Measurements from ENCODE around the gene STXBP1. TPM values are rescaled to one million over a fixed set of nuclear protein-coding genes. Genes with fewer than 3 reads are reported as not detected.

STXBP1 gene
- total and polyA plus RNA-seq, 7 experiments from 2014 or later, result 3.0 to 17.8 (median 13.5) TPM

DNA sequence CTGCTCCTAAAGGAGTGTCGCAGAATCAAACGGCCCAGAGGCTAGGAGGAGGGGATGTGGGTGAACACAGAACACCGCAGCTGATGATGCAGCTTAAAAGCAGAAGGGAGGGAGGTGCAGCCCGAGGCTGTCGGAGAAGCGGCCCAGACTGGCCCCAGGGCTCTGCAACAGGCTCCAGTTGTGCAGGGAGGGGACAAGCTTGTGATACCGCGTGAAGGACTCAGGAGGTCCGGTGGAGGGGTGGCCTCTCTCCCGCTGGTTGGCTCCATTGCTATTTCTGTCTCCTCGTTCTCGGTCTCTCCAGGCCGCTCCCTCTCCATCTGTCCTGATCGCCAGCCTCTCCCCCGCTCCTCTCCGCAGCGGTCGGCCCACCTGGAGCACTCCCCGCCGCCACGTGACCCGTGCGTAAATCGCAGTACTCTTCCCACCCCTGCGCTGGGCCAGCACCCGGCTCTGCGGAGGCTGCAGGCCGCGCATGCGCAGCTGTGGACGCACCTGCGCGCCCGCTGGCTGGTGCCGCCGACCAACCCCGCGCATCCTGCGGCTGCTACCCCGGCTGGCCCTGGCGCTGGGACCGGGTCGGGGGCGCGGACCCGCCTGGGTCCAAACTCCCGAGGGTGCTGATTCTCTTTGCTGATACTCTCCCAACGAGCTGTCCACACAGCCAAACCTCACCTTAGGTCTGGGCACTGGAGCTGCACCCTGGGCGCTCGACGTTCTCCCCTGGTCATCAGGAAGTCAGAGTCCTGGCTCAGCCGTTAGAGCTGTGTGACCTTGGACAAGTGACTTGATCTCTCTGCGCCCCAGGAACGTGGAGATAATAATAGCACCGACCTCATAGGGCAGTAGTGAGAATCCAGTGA is 3.7 kb upstream of the STXBP1 start:
- H3K4me3 Mint-ChIP-seq, result peak overlapping the region; percentile 88 to 92 (median 90)
- H3K27me3 Mint-ChIP-seq, result peaks cover 0 to 25% (median 11%) of the 10 kb centered on the region in 5 donors
- ChIA-PET CTCF (interaction anchor here (0.6 to 1.3 kb wide), 5 partner anchors 18 to 295 kb away, joined by 3 to 4 read pairs (median 3); no protein-coding TSS in a partner anchor), POLR2A (interaction anchor here (0.5 to 1.1 kb wide), 4 partner anchors 17 to 298 kb away, joined by 3 read pairs; partner anchors contain the start of gene TOR2A)
- peaks cover 25 to 36% (median 29%) of the 10 kb centered on the region in 7 donors for H3K4me1 Mint-ChIP-seq
- peaks cover 0 to 2% (median 0%) of the 10 kb centered on the region in 5 donors for H3K36me3 Mint-ChIP-seq
- no peaks in the 10 kb centered on the region for H3K9me3 ChIP-seq (ENCODE audit: control insufficient read depth in 2 of 3, low read length in 3 of 3)
- peaks cover 11 to 13% of the 10 kb centered on the region in 2 donors for H3K4me1 ChIP-seq (ENCODE audit: control insufficient read depth in 2 of 2, insufficient read depth in 2 of 2, low read length in 2 of 2)
- no peaks in the 10 kb centered on the region for H3K36me3 ChIP-seq (ENCODE audit: control insufficient read depth in 2 of 3, insufficient read depth in 3 of 3, low read length in 3 of 3)
- H3K27me3 ChIP-seq (ENCODE audit: control insufficient read depth in 2 of 2, insufficient read depth in 2 of 2, low read length in 2 of 2), result no peaks in the 10 kb centered on the region
- intact Hi-C loops (cut with micrococcal nuclease), result no loop called here
- peak overlapping the region; percentile 46 to 90 (median 83) for H3K27ac Mint-ChIP-seq
- ATAC-seq, result peak; percentile 59
- peak overlapping the region; percentile 56 for H3K27ac ChIP-seq (ENCODE audit: low read depth, low read length)
- DNase-seq, result peak; percentile 68 to 82 (median 78)
- no peaks in the 10 kb centered on the region for H3K9me3 Mint-ChIP-seq
- peak overlapping the region; percentile 72 for H3K4me3 ChIP-seq (ENCODE audit: low read length)

DNA sequence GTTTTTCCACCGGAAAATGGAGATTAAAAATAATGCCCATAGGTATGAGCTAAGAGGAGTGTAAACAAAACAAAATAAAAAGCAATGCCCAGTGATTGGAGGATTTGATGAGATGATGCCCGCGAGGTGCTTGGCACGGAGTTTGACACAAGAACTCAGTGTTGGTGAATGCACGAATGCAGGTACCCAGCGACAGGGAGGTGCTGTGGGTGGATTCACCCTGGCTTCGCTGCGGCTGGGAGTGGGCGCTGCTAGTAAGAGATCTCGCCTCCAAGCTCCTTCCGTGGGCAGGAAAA is 526 bp upstream of the STXBP1 start:
- ATAC-seq (peak; percentile 1), DNase-seq (no peak)
- no peaks in the 10 kb centered on the region for H3K9me3 Mint-ChIP-seq
- POLR2A ChIA-PET, result interaction anchor here (0.6 to 1.1 kb wide), 2 partner anchors 174 to 940 kb away, joined by 3 to 4 read pairs; partner anchors contain the start of gene CDK9
- no peaks in the 10 kb centered on the region for H3K36me3 ChIP-seq (ENCODE audit: control insufficient read depth in 2 of 3, insufficient read depth in 3 of 3, low read length in 3 of 3)
- peak overlapping the region; percentile 66 to 93 (median 86) for H3K27ac Mint-ChIP-seq
- H3K36me3 Mint-ChIP-seq, result peaks cover 0 to 2% (median 0%) of the 10 kb centered on the region in 5 donors
- H3K4me3 ChIP-seq (ENCODE audit: low read length), result peak overlapping the region; percentile 89
- no peaks in the 10 kb centered on the region for H3K9me3 ChIP-seq (ENCODE audit: control insufficient read depth in 2 of 3, low read length in 3 of 3)
- H3K27me3 Mint-ChIP-seq, result peaks cover 0 to 44% (median 17%) of the 10 kb centered on the region in 5 donors
- peaks cover 32 to 42% (median 37%) of the 10 kb centered on the region in 7 donors for H3K4me1 Mint-ChIP-seq
- no peaks in the 10 kb centered on the region for H3K27me3 ChIP-seq (ENCODE audit: control insufficient read depth in 2 of 2, insufficient read depth in 2 of 2, low read length in 2 of 2)
- peak overlapping the region; percentile 51 for H3K27ac ChIP-seq (ENCODE audit: low read depth, low read length)
- peaks cover 11 to 16% of the 10 kb centered on the region in 2 donors for H3K4me1 ChIP-seq (ENCODE audit: control insufficient read depth in 2 of 2, insufficient read depth in 2 of 2, low read length in 2 of 2)
- peak overlapping the region; percentile 90 to 99 (median 96) for H3K4me3 Mint-ChIP-seq
- CTCF ChIA-PET, result interaction anchor here (1.2 kb wide), 1 partner anchor 21 kb away, joined by 4 read pairs; no protein-coding TSS in a partner anchor
- intact Hi-C loops (cut with micrococcal nuclease), result loop anchor here (5.0 kb wide), 5 partner anchors 44 to 306 kb away; partner anchors contain the start of genes PTRH1 (in 2 of the 2), TTC16 (in 2 of the 2), CDK9 (in 1 of the 2) and SH2D3C (in 1 of the 2)

DNA sequence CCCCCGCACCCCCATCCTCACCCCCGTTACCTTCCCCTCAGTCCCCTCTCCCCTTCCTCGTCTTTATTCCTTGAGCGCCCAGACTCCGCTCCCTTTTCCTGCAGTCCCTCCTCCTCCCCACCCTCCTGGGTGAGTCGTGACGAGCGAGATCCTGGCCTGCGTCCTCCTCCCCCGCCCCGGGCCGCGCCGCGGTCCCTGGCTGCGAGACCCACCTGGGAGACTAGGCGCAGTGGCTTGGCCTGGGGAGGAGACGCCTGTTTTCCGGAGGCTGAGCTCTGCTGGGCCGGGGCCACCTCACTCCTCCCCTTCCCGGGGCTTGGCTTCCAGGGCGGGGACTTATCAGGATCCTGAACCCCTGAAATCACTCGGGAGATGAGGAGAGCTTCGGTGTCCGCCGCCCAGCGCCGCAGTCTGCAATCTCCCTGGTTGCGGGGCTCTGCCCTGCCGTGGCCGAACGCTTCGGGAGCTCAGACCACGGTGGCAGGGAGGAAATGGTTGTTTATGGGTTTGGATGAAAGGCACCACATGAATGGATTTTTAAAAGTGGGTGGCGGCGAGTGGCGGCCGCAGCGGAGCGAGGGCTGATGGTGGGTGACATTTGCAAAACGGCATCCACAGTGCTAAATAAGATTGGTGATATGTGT is 984 bp downstream of the STXBP1 start:
- peaks cover 0 to 2% (median 0%) of the 10 kb centered on the region in 5 donors for H3K36me3 Mint-ChIP-seq
- peaks cover 25 to 36% (median 30%) of the 10 kb centered on the region in 7 donors for H3K4me1 Mint-ChIP-seq
- intact Hi-C loops (cut with micrococcal nuclease), result loop anchor here (1.0 to 5.0 kb wide), 11 partner anchors 22 to 368 kb away; partner anchors contain the start of genes PTRH1 (in 2 of the 2), ST6GALNAC4 (in 2 of the 2), TTC16 (in 2 of the 2) and CDK9 (in 1 of the 2)
- peak; percentile 14 to 59 (median 42) for DNase-seq
- no peak overlapping the region for H3K27ac ChIP-seq (ENCODE audit: low read depth, low read length)
- CTCF ChIA-PET, result no interaction called here
- no peaks in the 10 kb centered on the region for H3K9me3 ChIP-seq (ENCODE audit: control insufficient read depth in 2 of 3, low read length in 3 of 3)
- H3K4me1 ChIP-seq (ENCODE audit: control insufficient read depth in 2 of 2, insufficient read depth in 2 of 2, low read length in 2 of 2), result peaks cover 11 to 16% of the 10 kb centered on the region in 2 donors
- no peak for ATAC-seq
- peak overlapping the region; percentile 78 to 95 (median 88) for H3K4me3 Mint-ChIP-seq
- peak overlapping the region in 6 of 9 donors; percentile 11 to 78 (median 26) for H3K27ac Mint-ChIP-seq
- H3K27me3 Mint-ChIP-seq, result peaks cover 0 to 36% (median 17%) of the 10 kb centered on the region in 5 donors
- H3K27me3 ChIP-seq (ENCODE audit: control insufficient read depth in 2 of 2, insufficient read depth in 2 of 2, low read length in 2 of 2), result no peaks in the 10 kb centered on the region
- H3K36me3 ChIP-seq (ENCODE audit: control insufficient read depth in 2 of 3, insufficient read depth in 3 of 3, low read length in 3 of 3), result no peaks in the 10 kb centered on the region
- POLR2A ChIA-PET, result interaction anchor here (0.8 kb wide), 1 partner anchor 102 kb away, joined by 4 read pairs; the partner anchor contains the start of genes PTRH1 and TTC16
- H3K4me3 ChIP-seq (ENCODE audit: low read length), result peak overlapping the region; percentile 62
- no peaks in the 10 kb centered on the region for H3K9me3 Mint-ChIP-seq

DNA sequence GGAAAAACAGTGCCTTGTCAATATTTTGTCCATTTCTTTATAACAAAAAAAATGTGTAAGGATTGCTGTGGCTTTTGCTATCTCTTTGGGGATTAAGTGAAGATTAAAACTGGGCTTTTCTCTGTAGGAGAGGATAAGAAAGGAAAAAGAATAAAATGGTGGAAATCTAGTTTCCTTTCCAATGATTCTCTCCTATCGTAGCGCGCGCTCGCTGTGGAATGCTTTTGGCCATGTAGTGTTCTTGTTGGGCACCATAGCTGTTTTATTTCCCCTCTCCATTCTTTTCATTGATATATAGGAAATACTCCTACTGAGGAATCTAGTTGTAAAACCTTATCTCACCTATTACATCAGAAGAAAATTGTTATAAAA is 1.5 kb downstream of the STXBP1 start:
- peaks cover 23 to 31% (median 27%) of the 10 kb centered on the region in 7 donors for H3K4me1 Mint-ChIP-seq
- H3K36me3 Mint-ChIP-seq, result peaks cover 0 to 2% (median 0%) of the 10 kb centered on the region in 5 donors
- H3K27me3 ChIP-seq (ENCODE audit: control insufficient read depth in 2 of 2, insufficient read depth in 2 of 2, low read length in 2 of 2), result no peaks in the 10 kb centered on the region
- no peaks in the 10 kb centered on the region for H3K9me3 Mint-ChIP-seq
- H3K27me3 Mint-ChIP-seq, result peaks cover 0 to 36% (median 17%) of the 10 kb centered on the region in 5 donors
- CTCF ChIA-PET, result no interaction called here
- H3K36me3 ChIP-seq (ENCODE audit: control insufficient read depth in 2 of 3, insufficient read depth in 3 of 3, low read length in 3 of 3), result no peaks in the 10 kb centered on the region
- intact Hi-C loops (cut with micrococcal nuclease), result loop anchor here (2.0 to 5.0 kb wide), 9 partner anchors 23 to 369 kb away; partner anchors contain the start of genes PTRH1 (in 2 of the 2), ST6GALNAC4 (in 2 of the 2), TTC16 (in 2 of the 2) and CDK9 (in 1 of the 2)
- H3K4me1 ChIP-seq (ENCODE audit: control insufficient read depth in 2 of 2, insufficient read depth in 2 of 2, low read length in 2 of 2), result peaks cover 10 to 12% of the 10 kb centered on the region in 2 donors
- peak overlapping the region in 5 of 9 donors; percentile 11 to 78 (median 16) for H3K27ac Mint-ChIP-seq
- H3K4me3 Mint-ChIP-seq, result peak overlapping the region; percentile 78 to 95 (median 88)
- ATAC-seq (no peak), DNase-seq (no peak)
- no peaks in the 10 kb centered on the region for H3K9me3 ChIP-seq (ENCODE audit: control insufficient read depth in 2 of 3, low read length in 3 of 3)
- no peak overlapping the region for H3K27ac ChIP-seq (ENCODE audit: low read depth, low read length)
- POLR2A ChIA-PET, result interaction anchor here (0.8 kb wide), 1 partner anchor 102 kb away, joined by 4 read pairs; the partner anchor contains the start of genes PTRH1 and TTC16
- H3K4me3 ChIP-seq (ENCODE audit: low read length), result peak overlapping the region; percentile 62

DNA sequence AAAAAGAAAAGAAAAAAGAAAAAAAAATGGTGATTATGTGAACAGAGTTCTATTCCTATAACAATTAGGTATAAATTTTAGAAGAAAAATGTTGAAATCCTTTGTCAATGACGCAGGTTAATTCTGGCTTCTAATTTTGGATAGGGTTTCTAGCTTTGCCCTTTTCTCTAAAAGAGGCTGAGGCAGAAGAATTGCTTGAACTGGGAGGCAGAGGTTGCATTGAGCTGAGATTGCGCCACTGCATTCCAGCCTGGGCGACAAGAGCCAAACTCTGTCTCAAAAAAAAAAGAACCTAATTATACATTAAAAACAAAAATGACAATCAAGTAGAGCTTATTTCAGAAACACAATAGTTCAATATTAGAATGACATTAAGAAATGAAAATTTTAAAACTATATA is 2.9 kb downstream of the STXBP1 start:
- Histone ChIP-seq H3K36me3 (ENCODE audit: control insufficient read depth in 2 of 3, insufficient read depth in 3 of 3, low read length in 3 of 3) (no peaks in the 10 kb centered on the region), H3K4me1 (ENCODE audit: control insufficient read depth in 2 of 2, insufficient read depth in 2 of 2, low read length in 2 of 2) (peaks cover 6 to 9% of the 10 kb centered on the region in 2 donors), H3K27me3 (ENCODE audit: control insufficient read depth in 2 of 2, insufficient read depth in 2 of 2, low read length in 2 of 2) (no peaks in the 10 kb centered on the region), H3K9me3 (ENCODE audit: control insufficient read depth in 2 of 3, low read length in 3 of 3) (no peaks in the 10 kb centered on the region), H3K27ac (ENCODE audit: low read depth, low read length) (no peak overlapping the region), H3K4me3 (ENCODE audit: low read length) (no peak overlapping the region)
- CTCF ChIA-PET, result no interaction called here
- DNase-seq (no peak), ATAC-seq (no peak)
- H3K36me3 Mint-ChIP-seq, result peaks cover 0 to 2% (median 0%) of the 10 kb centered on the region in 5 donors
- H3K4me3 Mint-ChIP-seq, result no peak overlapping the region
- no peaks in the 10 kb centered on the region for H3K9me3 Mint-ChIP-seq
- H3K27ac Mint-ChIP-seq, result no peak overlapping the region
- POLR2A ChIA-PET, result interaction anchor here (0.6 kb wide), 2 partner anchors 41 to 936 kb away, joined by 3 to 5 read pairs; no protein-coding TSS in a partner anchor
- intact Hi-C loops (cut with micrococcal nuclease), result loop anchor here (5.0 kb wide), 5 partner anchors 48 to 302 kb away; partner anchors contain the start of genes PTRH1 (in 2 of the 2), TTC16 (in 2 of the 2), CDK9 (in 1 of the 2) and SH2D3C (in 1 of the 2)
- peaks cover 16 to 19% (median 17%) of the 10 kb centered on the region in 7 donors for H3K4me1 Mint-ChIP-seq
- H3K27me3 Mint-ChIP-seq, result peaks cover 0 to 30% (median 11%) of the 10 kb centered on the region in 5 donors
